Stimulated activated CD8-positive, alpha-beta memory T cell treated with anti-CD3 and anti-CD28 coated beads, Interleukin-15, amount 100 ng/mL, for 4 hours (primary cell): ENCODE results near the gene PATJ.

Experiments
- DNase-seq, 2 donors: peaks; one replicate each; pipeline ENCODE4 v3.0.0-alpha.2; 2020; ENCODE audit warnings: low read depth in 2 of 2

The PATJ gene

GRCh38 chr1:61981870-61982660 lies 239.8 kb downstream of the PATJ start:
- no peak for DNase-seq

GRCh38 chr1:61983236-61983635 lies 241.0 kb downstream of the PATJ start:
- DNase-seq = no peak

- no peak for DNase-seq
Measured at GRCh38 chr1:61992257-61992656, 250.0 kb downstream of the PATJ start.

- DNase-seq = no peak
Measured at GRCh38 chr1:61993331-61993961, 251.2 kb downstream of the PATJ start.

GRCh38 chr1:61995641-61996040 lies 253.4 kb downstream of the PATJ start:
- no peak for DNase-seq

- no peak for DNase-seq
Measured at GRCh38 chr1:61997123-61997522, 254.8 kb downstream of the PATJ start.

GRCh38 chr1:62003777-62004176 lies 261.5 kb downstream of the PATJ start:
- no peak for DNase-seq

GRCh38 chr1:62006690-62007089 lies 264.4 kb downstream of the PATJ start:
- no peak for DNase-seq

- DNase-seq = no peak
Measured at GRCh38 chr1:62011006-62011405, 268.7 kb downstream of the PATJ start.

- DNase-seq = no peak
Measured at GRCh38 chr1:62012095-62012494, 269.8 kb downstream of the PATJ start.

GRCh38 chr1:62012836-62013235 lies 270.6 kb downstream of the PATJ start:
- no peak for DNase-seq

- DNase-seq = no peak
Measured at GRCh38 chr1:62013264-62013663, 271.0 kb downstream of the PATJ start.

GRCh38 chr1:62022382-62022983 lies 280.2 kb downstream of the PATJ start:
- no peak for DNase-seq

- no peak for DNase-seq
Measured at GRCh38 chr1:62024690-62025089, 282.4 kb downstream of the PATJ start.

- DNase-seq = no peak
Measured at GRCh38 chr1:62025154-62025553, 282.9 kb downstream of the PATJ start.

- DNase-seq = no peak
Measured at GRCh38 chr1:62025892-62026291, 283.6 kb downstream of the PATJ start.

GRCh38 chr1:62029704-62030103 lies 287.4 kb downstream of the PATJ start:
- DNase-seq = no peak

GRCh38 chr1:62034790-62035189 lies 292.5 kb downstream of the PATJ start:
- DNase-seq = no peak

- DNase-seq = no peak
Measured at GRCh38 chr1:62037274-62037673, 295.0 kb downstream of the PATJ start.

GRCh38 chr1:62038594-62039284 lies 296.5 kb downstream of the PATJ start:
- no peak for DNase-seq

GRCh38 chr1:62040450-62040849 lies 298.2 kb downstream of the PATJ start:
- no peak for DNase-seq

- DNase-seq = no peak
Measured at GRCh38 chr1:62040973-62041372, 298.7 kb downstream of the PATJ start.
